Ascending aorta (tissue), 2 donors: ENCODE data around the gene MBP. TPM values are rescaled to one million over a fixed set of nuclear protein-coding genes. Genes with fewer than 3 reads are reported as not detected.

ENCODE experiments used
- DNase-seq, 2 donors: peaks; one replicate each; pipeline ENCODE4 v3.0.0-alpha.2; 2019; ENCODE audit warnings: low spot score in 2 of 2
- H3K27ac ChIP-seq, 2 donors: fragments of 200-600 bp; sonication (generic); one replicate each; pipeline ENCODE4 v1.5.1; 2016 to 2017; ENCODE audit warnings: mild to moderate bottlenecking in 1 of 2
- H3K27me3 ChIP-seq: fragments of 200-600 bp; sonication (generic); one replicate; pipeline ENCODE4 v1.5.1; 2017
- H3K36me3 ChIP-seq, 2 donors: fragments of 200-600 bp; sonication (generic); one replicate each; pipeline ENCODE4 v1.5.1; 2016
- H3K4me1 ChIP-seq, 2 donors: fragments of 200-600 bp; sonication (generic); one replicate each; pipeline ENCODE4 v1.5.1; 2016 to 2017; ENCODE audit warnings: mild to moderate bottlenecking in 1 of 2
- H3K4me3 ChIP-seq, 2 donors: fragments of 200-600 bp; sonication (generic); one replicate each; pipeline ENCODE4 v1.5.1; 2016 to 2017; ENCODE audit warnings: mild to moderate bottlenecking in 1 of 2
- H3K9me3 ChIP-seq, 2 donors: fragments of 200-600 bp; sonication (generic); one replicate each; pipeline ENCODE4 v1.5.1; 2016
- CTCF ChIP-seq, 3 experiments: fragments of 200-600 bp in 2 of 3; fragments of 450-650 bp in 1 of 3; sonication (generic) in 2 of 3; IDR thresholded peaks; one replicate each; pipeline ENCODE4 v1.5.1; 2016 to 2019; ENCODE audit warnings: antibody characterized with exemption in 3 of 3, mild to moderate bottlenecking in 1 of 3, moderate library complexity in 1 of 3
- intact Hi-C: fragments of 100-400 bp; cut with DNase I; formaldehyde crosslinking; loops from one replicate; pipeline ENCODE4 v1.15.1; 2023
- total RNA-seq: library from RNA; depleted of rRNA; stranded (reverse); fragments of >200 nt; gene quantifications from one replicate; pipeline ENCODE4 v1.1.0, GENCODE V29; 2016

The MBP gene
- total RNA-seq, 1 donor from 2014 or later = 8.1 TPM

GRCh38 chr18:77115192-77115953 lies 17.2 kb downstream of the MBP start:
- intact Hi-C loops = no loop called here

GRCh38 chr18:77114415-77115191 lies 18.0 kb downstream of the MBP start:
- DNase-seq = peak; percentile 88 to 94
- intact Hi-C loops = no loop called here
- H3K27ac ChIP-seq = peak overlapping the region; percentile 78 to 83
- no peaks in the 10 kb centered on the region for H3K27me3 ChIP-seq
- H3K36me3 ChIP-seq = peaks cover 0 to 2% of the 10 kb centered on the region in 2 donors
- no peak for TF ChIP-seq CTCF (IDR thresholded peaks at IDR 0.05)
- H3K4me3 ChIP-seq = no peak overlapping the region
- no peaks in the 10 kb centered on the region for H3K9me3 ChIP-seq
- peaks cover 5 to 10% of the 10 kb centered on the region in 2 donors for H3K4me1 ChIP-seq

More at GRCh38 chr18:77115192-77115953, 17.2 kb downstream of the MBP start:
- H3K4me1 ChIP-seq = peaks cover 5 to 10% of the 10 kb centered on the region in 2 donors
- no peaks in the 10 kb centered on the region for H3K27me3 ChIP-seq
- no peak for DNase-seq
- H3K27ac ChIP-seq = peak overlapping the region; percentile 78 to 83
- peaks cover 0 to 2% of the 10 kb centered on the region in 2 donors for H3K36me3 ChIP-seq
- no peak for TF ChIP-seq CTCF (IDR thresholded peaks at IDR 0.05)
- H3K9me3 ChIP-seq = no peaks in the 10 kb centered on the region
- no peak overlapping the region for H3K4me3 ChIP-seq

GRCh38 chr18:77114152-77114414 lies 18.5 kb downstream of the MBP start:
- peaks cover 0 to 2% of the 10 kb centered on the region in 2 donors for H3K36me3 ChIP-seq
- DNase-seq = no peak
- H3K27ac ChIP-seq = peak overlapping the region; percentile 78 to 83
- no peak overlapping the region for H3K4me3 ChIP-seq
- H3K4me1 ChIP-seq = peaks cover 5 to 10% of the 10 kb centered on the region in 2 donors
- no peaks in the 10 kb centered on the region for H3K9me3 ChIP-seq
- no peak for TF ChIP-seq CTCF (IDR thresholded peaks at IDR 0.05)
- H3K27me3 ChIP-seq = no peaks in the 10 kb centered on the region
- intact Hi-C loops = no loop called here

GRCh38 chr18:77113361-77114151 lies 19.0 kb downstream of the MBP start:
- peak overlapping the region; percentile 78 to 83 for H3K27ac ChIP-seq

More at GRCh38 chr18:77113361-77114151, 19.0 kb downstream of the MBP start:
- Histone ChIP-seq H3K9me3 (no peaks in the 10 kb centered on the region), H3K4me3 (peak overlapping the region in 1 of 2 donors; percentile 21), H3K4me1 (peaks cover 5 to 10% of the 10 kb centered on the region in 2 donors), H3K36me3 (peaks cover 0 to 2% of the 10 kb centered on the region in 2 donors), H3K27me3 (no peaks in the 10 kb centered on the region)
- TF ChIP-seq CTCF (IDR thresholded peaks at IDR 0.05) = no peak
- DNase-seq = peak in 1 of 2 donors; percentile 59
- intact Hi-C loops = no loop called here
